ENCODE measurements around the gene OR2T6. TPM values are rescaled to one million over a fixed set of nuclear protein-coding genes. Genes with fewer than 3 reads are reported as not detected.

The OR2T6 gene
- total RNA-seq, 2 donors from 2014 or later: not detected

DNA sequence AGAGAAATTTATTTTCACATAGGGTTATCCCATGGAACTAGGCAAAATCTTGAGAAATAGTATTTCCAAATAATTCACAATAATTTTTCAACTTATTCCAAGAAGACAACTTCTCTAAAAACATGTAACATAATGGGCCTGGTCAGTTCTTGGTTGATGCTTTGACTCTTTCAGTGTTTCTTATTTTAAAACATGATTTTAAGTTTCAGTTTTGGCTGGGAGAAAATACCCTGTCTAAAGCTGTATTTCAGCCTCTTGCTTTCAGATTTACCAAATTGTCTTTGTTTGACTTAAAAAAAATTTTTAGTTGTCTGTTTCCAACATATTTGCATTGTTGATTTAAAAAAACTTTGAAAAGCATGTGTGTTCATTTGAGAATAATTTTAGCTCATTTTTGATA is 8.9 kb upstream of the OR2T6 start:
- no peaks in the 10 kb centered on the region for H3K4me1 ChIP-seq
- DNase-seq (ENCODE audit: low spot score): no peak
- H3K4me3 ChIP-seq: no peak overlapping the region
- H3K27me3 ChIP-seq: no peaks in the 10 kb centered on the region
- H3K9me3 ChIP-seq: peaks cover 0 to 18% of the 10 kb centered on the region in 2 donors
- TF ChIP-seq, protein P1, sequence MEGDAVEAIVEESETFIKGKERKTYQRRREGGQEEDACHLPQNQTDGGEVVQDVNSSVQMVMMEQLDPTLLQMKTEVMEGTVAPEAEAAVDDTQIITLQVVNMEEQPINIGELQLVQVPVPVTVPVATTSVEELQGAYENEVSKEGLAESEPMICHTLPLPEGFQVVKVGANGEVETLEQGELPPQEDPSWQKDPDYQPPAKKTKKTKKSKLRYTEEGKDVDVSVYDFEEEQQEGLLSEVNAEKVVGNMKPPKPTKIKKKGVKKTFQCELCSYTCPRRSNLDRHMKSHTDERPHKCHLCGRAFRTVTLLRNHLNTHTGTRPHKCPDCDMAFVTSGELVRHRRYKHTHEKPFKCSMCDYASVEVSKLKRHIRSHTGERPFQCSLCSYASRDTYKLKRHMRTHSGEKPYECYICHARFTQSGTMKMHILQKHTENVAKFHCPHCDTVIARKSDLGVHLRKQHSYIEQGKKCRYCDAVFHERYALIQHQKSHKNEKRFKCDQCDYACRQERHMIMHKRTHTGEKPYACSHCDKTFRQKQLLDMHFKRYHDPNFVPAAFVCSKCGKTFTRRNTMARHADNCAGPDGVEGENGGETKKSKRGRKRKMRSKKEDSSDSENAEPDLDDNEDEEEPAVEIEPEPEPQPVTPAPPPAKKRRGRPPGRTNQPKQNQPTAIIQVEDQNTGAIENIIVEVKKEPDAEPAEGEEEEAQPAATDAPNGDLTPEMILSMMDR (IDR thresholded peaks at IDR 0.05): no peak
- H3K27ac ChIP-seq: no peak overlapping the region
- no peaks in the 10 kb centered on the region for H3K36me3 ChIP-seq

DNA sequence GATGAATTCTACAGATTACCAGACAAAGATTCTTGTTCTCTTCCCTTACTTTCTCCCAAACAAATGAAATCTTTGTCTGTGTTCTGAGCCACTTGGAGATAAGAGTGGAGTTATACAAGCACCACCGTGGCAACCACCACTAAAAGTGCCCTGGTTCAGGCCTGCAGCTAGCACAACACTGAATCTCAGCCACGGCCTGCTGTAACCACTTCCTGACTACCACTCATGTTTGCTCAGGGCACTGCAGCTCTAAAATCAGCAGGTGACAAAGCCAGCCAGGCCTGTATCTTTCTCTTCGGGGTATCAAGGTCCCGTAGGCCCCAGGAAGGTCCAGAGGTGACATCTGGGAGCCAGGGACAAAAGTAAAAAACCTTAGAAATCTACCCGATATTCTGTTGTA is 3.2 kb upstream of the OR2T6 start:
- DNase-seq (ENCODE audit: low spot score): no peak
- H3K4me3 ChIP-seq: no peak overlapping the region
- H3K27me3 ChIP-seq: no peaks in the 10 kb centered on the region
- TF ChIP-seq, protein P1 (IDR thresholded peaks at IDR 0.05): no peak
- H3K9me3 ChIP-seq: no peaks in the 10 kb centered on the region
- no peaks in the 10 kb centered on the region for H3K36me3 ChIP-seq
- H3K4me1 ChIP-seq: no peaks in the 10 kb centered on the region
- H3K27ac ChIP-seq: no peak overlapping the region

DNA sequence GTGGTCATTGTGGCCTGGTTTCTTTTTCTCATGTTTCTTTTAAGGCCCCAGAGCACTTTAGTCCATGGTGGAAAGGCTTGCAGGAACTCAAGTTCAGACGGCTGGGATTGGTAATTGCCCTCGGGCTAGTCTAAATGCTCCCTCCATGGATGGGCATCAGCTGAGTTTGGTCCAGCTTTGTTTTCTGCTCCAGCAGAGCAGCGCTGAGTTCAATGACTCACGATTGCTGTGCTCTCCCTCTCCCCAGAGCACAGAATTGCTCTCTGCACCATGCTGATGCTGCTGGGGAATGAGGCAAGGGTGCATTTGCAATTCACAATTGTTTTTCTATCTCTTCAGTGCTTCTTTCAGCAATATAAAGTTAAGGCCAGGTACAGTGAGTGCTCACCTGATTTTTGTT is 1.8 kb upstream of the OR2T6 start:
- TF ChIP-seq, protein P1 (IDR thresholded peaks at IDR 0.05): no peak
- H3K9me3 ChIP-seq: no peaks in the 10 kb centered on the region
- no peak for DNase-seq (ENCODE audit: low spot score)
- no peak overlapping the region for H3K27ac ChIP-seq
- no peaks in the 10 kb centered on the region for H3K27me3 ChIP-seq
- no peaks in the 10 kb centered on the region for H3K36me3 ChIP-seq
- H3K4me3 ChIP-seq: no peak overlapping the region
- H3K4me1 ChIP-seq: no peaks in the 10 kb centered on the region

DNA sequence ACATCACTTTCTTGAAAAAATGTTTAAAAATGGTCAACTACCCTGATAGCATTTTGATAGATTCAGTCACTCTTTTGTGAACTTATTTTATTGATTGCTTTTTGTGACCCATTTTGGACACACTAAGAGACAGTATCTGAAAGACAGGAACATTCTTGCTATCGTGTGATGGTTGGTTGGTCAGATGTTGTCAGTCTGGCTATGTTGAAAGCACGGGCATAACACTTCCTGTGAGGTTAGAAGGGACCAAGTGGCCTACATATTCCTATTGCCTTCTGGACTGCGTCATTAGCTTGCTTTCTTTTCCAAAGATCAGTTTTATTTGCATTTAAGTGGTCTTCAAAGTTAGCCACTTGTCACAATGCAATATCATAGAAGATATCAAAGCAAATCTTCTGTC is 1.4 kb downstream of the OR2T6 start:
- Histone ChIP-seq H3K36me3 (no peaks in the 10 kb centered on the region), H3K27me3 (no peaks in the 10 kb centered on the region), H3K9me3 (no peaks in the 10 kb centered on the region), H3K4me3 (no peak overlapping the region), H3K27ac (no peak overlapping the region), H3K4me1 (no peaks in the 10 kb centered on the region)
- TF ChIP-seq, protein P1 (IDR thresholded peaks at IDR 0.05): no peak
- no peak for DNase-seq (ENCODE audit: low spot score)

DNA sequence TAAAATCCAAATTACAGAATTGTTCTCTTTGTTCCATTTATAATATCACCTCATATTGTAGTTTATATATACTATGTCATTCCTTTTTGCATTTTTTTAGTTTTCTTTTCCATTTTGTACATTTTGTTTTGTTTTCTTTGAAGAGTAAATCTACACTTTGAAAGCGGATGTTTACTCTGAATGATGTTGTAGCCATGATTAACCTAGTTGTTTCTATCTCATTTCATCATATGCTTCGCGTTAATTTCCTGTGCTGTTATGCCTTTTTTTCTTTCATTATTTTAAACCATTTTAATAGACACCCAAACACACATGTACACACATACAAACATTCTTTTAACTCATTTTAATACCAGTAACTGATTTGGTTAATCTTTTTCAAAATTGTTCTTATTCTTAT is 5.3 kb downstream of the OR2T6 start:
- Histone ChIP-seq H3K4me1 (no peaks in the 10 kb centered on the region), H3K36me3 (no peaks in the 10 kb centered on the region), H3K27ac (no peak overlapping the region), H3K4me3 (no peak overlapping the region), H3K9me3 (no peaks in the 10 kb centered on the region), H3K27me3 (no peaks in the 10 kb centered on the region)
- TF ChIP-seq, protein P1 (IDR thresholded peaks at IDR 0.05): no peak
- DNase-seq (ENCODE audit: low spot score): no peak

DNA sequence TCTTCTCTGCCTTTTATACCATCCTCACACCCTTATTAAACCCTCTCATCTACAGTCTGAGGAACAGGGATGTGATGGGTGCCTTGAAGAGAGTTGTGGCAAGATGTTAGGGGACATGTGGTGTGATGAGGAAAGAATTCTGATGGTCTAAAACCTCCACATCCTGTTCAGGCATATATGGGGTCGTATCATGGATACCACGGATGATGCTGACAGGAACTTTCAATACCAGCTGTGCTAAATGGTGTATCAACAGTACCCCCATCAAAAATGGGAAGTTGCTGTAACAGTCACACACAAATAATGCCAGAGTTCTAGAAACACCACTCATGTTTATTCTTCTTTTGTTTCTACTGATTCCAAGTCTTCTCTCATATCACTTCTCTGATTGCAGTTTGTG is 12.9 kb downstream of the OR2T6 start:
- TF ChIP-seq, protein P1 (IDR thresholded peaks at IDR 0.05): no peak
- no peak overlapping the region for H3K27ac ChIP-seq
- no peak for DNase-seq (ENCODE audit: low spot score)

More for the DNA sequence above, 12.9 kb downstream of the OR2T6 start:
- Histone ChIP-seq H3K9me3 (no peaks in the 10 kb centered on the region), H3K4me1 (no peaks in the 10 kb centered on the region), H3K36me3 (no peaks in the 10 kb centered on the region), H3K27me3 (no peaks in the 10 kb centered on the region), H3K4me3 (no peak overlapping the region)
